ENCODE results near the gene LANCL3.

- TF ChIP-seq, protein P1, sequence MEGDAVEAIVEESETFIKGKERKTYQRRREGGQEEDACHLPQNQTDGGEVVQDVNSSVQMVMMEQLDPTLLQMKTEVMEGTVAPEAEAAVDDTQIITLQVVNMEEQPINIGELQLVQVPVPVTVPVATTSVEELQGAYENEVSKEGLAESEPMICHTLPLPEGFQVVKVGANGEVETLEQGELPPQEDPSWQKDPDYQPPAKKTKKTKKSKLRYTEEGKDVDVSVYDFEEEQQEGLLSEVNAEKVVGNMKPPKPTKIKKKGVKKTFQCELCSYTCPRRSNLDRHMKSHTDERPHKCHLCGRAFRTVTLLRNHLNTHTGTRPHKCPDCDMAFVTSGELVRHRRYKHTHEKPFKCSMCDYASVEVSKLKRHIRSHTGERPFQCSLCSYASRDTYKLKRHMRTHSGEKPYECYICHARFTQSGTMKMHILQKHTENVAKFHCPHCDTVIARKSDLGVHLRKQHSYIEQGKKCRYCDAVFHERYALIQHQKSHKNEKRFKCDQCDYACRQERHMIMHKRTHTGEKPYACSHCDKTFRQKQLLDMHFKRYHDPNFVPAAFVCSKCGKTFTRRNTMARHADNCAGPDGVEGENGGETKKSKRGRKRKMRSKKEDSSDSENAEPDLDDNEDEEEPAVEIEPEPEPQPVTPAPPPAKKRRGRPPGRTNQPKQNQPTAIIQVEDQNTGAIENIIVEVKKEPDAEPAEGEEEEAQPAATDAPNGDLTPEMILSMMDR (IDR thresholded peaks at IDR 0.05) = no peak
- TF ChIP-seq, protein P2, sequence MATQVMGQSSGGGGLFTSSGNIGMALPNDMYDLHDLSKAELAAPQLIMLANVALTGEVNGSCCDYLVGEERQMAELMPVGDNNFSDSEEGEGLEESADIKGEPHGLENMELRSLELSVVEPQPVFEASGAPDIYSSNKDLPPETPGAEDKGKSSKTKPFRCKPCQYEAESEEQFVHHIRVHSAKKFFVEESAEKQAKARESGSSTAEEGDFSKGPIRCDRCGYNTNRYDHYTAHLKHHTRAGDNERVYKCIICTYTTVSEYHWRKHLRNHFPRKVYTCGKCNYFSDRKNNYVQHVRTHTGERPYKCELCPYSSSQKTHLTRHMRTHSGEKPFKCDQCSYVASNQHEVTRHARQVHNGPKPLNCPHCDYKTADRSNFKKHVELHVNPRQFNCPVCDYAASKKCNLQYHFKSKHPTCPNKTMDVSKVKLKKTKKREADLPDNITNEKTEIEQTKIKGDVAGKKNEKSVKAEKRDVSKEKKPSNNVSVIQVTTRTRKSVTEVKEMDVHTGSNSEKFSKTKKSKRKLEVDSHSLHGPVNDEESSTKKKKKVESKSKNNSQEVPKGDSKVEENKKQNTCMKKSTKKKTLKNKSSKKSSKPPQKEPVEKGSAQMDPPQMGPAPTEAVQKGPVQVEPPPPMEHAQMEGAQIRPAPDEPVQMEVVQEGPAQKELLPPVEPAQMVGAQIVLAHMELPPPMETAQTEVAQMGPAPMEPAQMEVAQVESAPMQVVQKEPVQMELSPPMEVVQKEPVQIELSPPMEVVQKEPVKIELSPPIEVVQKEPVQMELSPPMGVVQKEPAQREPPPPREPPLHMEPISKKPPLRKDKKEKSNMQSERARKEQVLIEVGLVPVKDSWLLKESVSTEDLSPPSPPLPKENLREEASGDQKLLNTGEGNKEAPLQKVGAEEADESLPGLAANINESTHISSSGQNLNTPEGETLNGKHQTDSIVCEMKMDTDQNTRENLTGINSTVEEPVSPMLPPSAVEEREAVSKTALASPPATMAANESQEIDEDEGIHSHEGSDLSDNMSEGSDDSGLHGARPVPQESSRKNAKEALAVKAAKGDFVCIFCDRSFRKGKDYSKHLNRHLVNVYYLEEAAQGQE (IDR thresholded peaks at IDR 0.05; ENCODE audit: insufficient read depth in 1 of 2, low read depth in 2 of 2, low read length in 1 of 2) = no peak
- TF ChIP-seq POLR2AphosphoS5 (IDR thresholded peaks at IDR 0.05; ENCODE audit: low read depth, low read length) = no peak
- TF ChIP-seq SIN3A (IDR thresholded peaks at IDR 0.05; ENCODE audit: borderline replicate concordance, insufficient read depth, low read depth, low read length) = no peak
- no peak for TF ChIP-seq TCF7L2 (IDR thresholded peaks at IDR 0.05; ENCODE audit: low read depth, low read length)
Measured at GRCh38 chrX:37711991-37712390, 140.5 kb downstream of the LANCL3 start.

Measured in Panc1 (cell line).